PC-9 (cell line): ENCODE results near the gene PBX4. TPM values are rescaled to one million over a fixed set of nuclear protein-coding genes. Genes with fewer than 3 reads are reported as not detected.

Experiments
- BruUV-seq: library from RNA; stranded (reverse); fragments of 400-500 nt; replicated peaks from 2 replicates; lab custom pipeline; 2021; lab: Mats Ljungman, UMichigan
- CTCF ChIA-PET: fragments of 300-600 bp; sonication (Branson Sonifier 250); formaldehyde crosslinking; loops from one replicate; lab custom pipeline; 2022; ENCODE audit warnings: antibody characterized with exemption; lab: Charles Lee
- POLR2A ChIA-PET: fragments of 300-600 bp; sonication (Branson Sonifier 250); formaldehyde crosslinking; loops from one replicate; lab custom pipeline; 2022; ENCODE audit warnings: antibody characterized with exemption; ENCODE audit not compliant: unreplicated experiment; lab: Charles Lee
- DNase-seq, 2 experiments: peaks; one replicate each; pipeline versions ENCODE4 v3.0.0 to v3.0.0-alpha.2; 2015 to 2022; ENCODE audit warnings: mixed read lengths in 1 of 2
- H2AFZ ChIP-seq: fragments of 200-600 bp; sonication (generic); 2 replicates; pipeline ENCODE4 v1.8.1; 2017; ENCODE audit warnings: antibody characterized with exemption
- H3F3A ChIP-seq: fragments of 200-600 bp; sonication (generic); 2 replicates; pipeline ENCODE4 v1.8.1; 2017; ENCODE audit warnings: antibody characterized with exemption, mild to moderate bottlenecking, low read depth; ENCODE audit not compliant: insufficient read depth
- H3K27ac ChIP-seq: fragments of 200-600 bp; sonication (generic); 2 replicates; pipeline ENCODE4 v1.6.1; 2016; ENCODE audit warnings: mixed run types
- H3K27me3 ChIP-seq: fragments of 200-600 bp; sonication (generic); 2 replicates; pipeline ENCODE4 v1.6.1; 2016; ENCODE audit warnings: low read depth, mixed run types; ENCODE audit not compliant: insufficient read depth
- H3K36me3 ChIP-seq: fragments of 200-600 bp; sonication (generic); 2 replicates; pipeline ENCODE4 v1.6.1; 2016; ENCODE audit warnings: low read depth, mixed run types
- H3K4me1 ChIP-seq: fragments of 200-600 bp; sonication (generic); replicated peaks from 2 replicates; pipeline ENCODE4 v1.6.1; 2016; ENCODE audit warnings: mixed run types; ENCODE audit not compliant: insufficient read depth
- H3K4me2 ChIP-seq: fragments of 200-600 bp; sonication (generic); 2 replicates; pipeline ENCODE4 v1.6.1; 2017; ENCODE audit warnings: mixed run types
- H3K4me3 ChIP-seq: fragments of 200-600 bp; sonication (generic); 2 replicates; pipeline ENCODE4 v1.6.1; 2016; ENCODE audit warnings: mixed run types
- H3K79me2 ChIP-seq: fragments of 200-600 bp; sonication (generic); 2 replicates; pipeline ENCODE4 v1.6.1; 2017; ENCODE audit warnings: low read depth, mixed run types
- H3K9me2 ChIP-seq: fragments of 200-600 bp; sonication (generic); 2 replicates; pipeline ENCODE4 v1.8.1; 2017; ENCODE audit warnings: mild to moderate bottlenecking; ENCODE audit not compliant: insufficient read depth
- H3K9me3 ChIP-seq: fragments of 200-600 bp; sonication (generic); 2 replicates; pipeline ENCODE4 v1.8.1; 2016; ENCODE audit warnings: low read depth; ENCODE audit not compliant: insufficient read depth
- H4K20me1 ChIP-seq: fragments of 200-600 bp; sonication (generic); 2 replicates; pipeline ENCODE4 v1.8.1; 2017; ENCODE audit not compliant: insufficient read depth
- CTCF ChIP-seq: fragments of 200-600 bp; sonication (generic); conservative IDR thresholded peaks from 2 replicates; pipeline ENCODE4 v1.6.1; 2017; ENCODE audit warnings: mixed run types, antibody characterized with exemption, mild to moderate bottlenecking, moderate library complexity
- EZH2 ChIP-seq: fragments of 200-600 bp; sonication (generic); IDR thresholded peaks from 2 replicates; pipeline ENCODE4 v1.8.0; 2017; ENCODE audit warnings: antibody characterized with exemption, low read depth
- intact Hi-C: fragments of 100-400 bp; cut with micrococcal nuclease; formaldehyde crosslinking; loops from one replicate; pipeline ENCODE4 v1.10.0; 2022; ENCODE audit not compliant: unreplicated experiment
- total RNA-seq: library from RNA; stranded (reverse); gene quantifications from 2 replicates; pipeline ENCODE4 v1.2.3, GENCODE V29; 2021

The PBX4 gene
- total RNA-seq, 1 experiment from 2014 or later, result 5.7 TPM

- H3K4me3 ChIP-seq, result no peak overlapping the region
- no peaks in the 10 kb centered on the region for H3K4me1 ChIP-seq
- H3K36me3 ChIP-seq, result peaks cover 12% of the 10 kb centered on the region; the same call in 1 of the 2 replicates
- no peaks in the 10 kb centered on the region for H3K9me3 ChIP-seq
- ChIA-PET POLR2A (no interaction called here), CTCF (no interaction called here)
- intact Hi-C loops, result no loop called here
- DNase-seq, result no peak
- H3K9me2 ChIP-seq, result no peaks in the 10 kb centered on the region
- H3K27me3 ChIP-seq, result no peaks in the 10 kb centered on the region
- H3K79me2 ChIP-seq, result no peaks in the 10 kb centered on the region
- peaks cover 22% of the 10 kb centered on the region; the same call in 1 of the 2 replicates for H3F3A ChIP-seq
- no peak overlapping the region for H3K27ac ChIP-seq
- H2AFZ ChIP-seq, result no peak overlapping the region
- H4K20me1 ChIP-seq, result no peaks in the 10 kb centered on the region
- TF ChIP-seq CTCF (no peak), EZH2 (no peak)
- no TSS peak for BruUV-seq
- no peak overlapping the region for H3K4me2 ChIP-seq
These were observed 16.8 kb upstream of the PBX4 start for GRCh38 chr19:19635313-19635702.

DNA sequence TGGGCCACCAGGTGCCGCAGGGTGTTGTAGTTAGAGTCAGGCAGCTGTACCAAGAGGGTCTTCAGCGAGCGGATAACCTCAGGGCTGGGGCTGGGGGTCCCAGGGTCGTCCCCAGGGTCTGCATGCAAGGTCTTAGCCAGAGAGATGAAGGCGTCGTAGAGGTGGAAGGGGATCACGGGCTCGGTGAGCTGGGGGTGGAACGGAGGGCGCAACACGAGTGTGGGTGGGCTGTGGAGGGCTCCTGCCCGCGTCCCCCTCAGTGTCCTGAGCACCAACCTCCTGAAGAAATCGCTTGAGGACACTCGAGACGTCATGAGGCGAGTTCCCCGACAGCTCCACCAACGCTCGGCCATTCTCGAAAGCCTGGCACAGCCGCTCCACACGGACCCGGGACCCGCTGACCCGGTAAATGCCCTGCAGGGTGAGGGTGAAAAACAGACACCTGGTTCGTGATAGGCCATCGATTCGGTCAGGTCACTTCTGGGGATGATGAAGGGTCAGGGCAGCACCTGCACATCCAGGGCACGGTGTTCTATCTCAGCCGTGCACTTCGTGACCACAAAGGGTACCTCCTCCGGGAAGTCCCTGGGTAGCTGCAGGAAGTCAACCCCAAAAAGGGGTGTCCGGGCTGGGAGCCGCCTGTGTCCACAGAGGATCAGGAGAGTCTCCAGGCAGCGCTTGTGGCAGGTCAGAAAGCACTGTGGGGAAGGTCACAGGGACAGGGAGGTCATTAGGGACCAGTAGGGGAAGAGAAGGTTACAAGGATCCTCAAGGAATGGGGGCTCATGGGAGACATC, 16.2 kb upstream of the PBX4 start:
- TF ChIP-seq CTCF (no peak), EZH2 (no peak)
- no peaks in the 10 kb centered on the region for H3K4me1 ChIP-seq
- BruUV-seq, result no TSS peak
- H3K4me3 ChIP-seq, result no peak overlapping the region
- ChIA-PET CTCF (no interaction called here), POLR2A (no interaction called here)
- H3F3A ChIP-seq, result peaks cover 21% of the 10 kb centered on the region; the same call in 1 of the 2 replicates
- H3K4me2 ChIP-seq, result no peak overlapping the region
- no peaks in the 10 kb centered on the region for H3K79me2 ChIP-seq
- intact Hi-C loops, result no loop called here
- no peak for DNase-seq
- H4K20me1 ChIP-seq, result no peaks in the 10 kb centered on the region
- H3K27ac ChIP-seq, result no peak overlapping the region
- no peaks in the 10 kb centered on the region for H3K9me2 ChIP-seq
- no peak overlapping the region for H2AFZ ChIP-seq
- no peaks in the 10 kb centered on the region for H3K27me3 ChIP-seq
- no peaks in the 10 kb centered on the region for H3K9me3 ChIP-seq
- H3K36me3 ChIP-seq, result peaks cover 12% of the 10 kb centered on the region; the same call in 1 of the 2 replicates

- POLR2A ChIA-PET, result no interaction called here
- no TSS peak for BruUV-seq
- Histone ChIP-seq H3K4me2 (no peak overlapping the region), H3K9me3 (no peaks in the 10 kb centered on the region), H3K4me3 (no peak overlapping the region), H3K9me2 (no peaks in the 10 kb centered on the region), H3K79me2 (no peaks in the 10 kb centered on the region), H3K36me3 (peaks cover 12% of the 10 kb centered on the region; the same call in 1 of the 2 replicates), H3F3A (peaks cover 28% of the 10 kb centered on the region; the same call in 1 of the 2 replicates), H2AFZ (no peak overlapping the region), H3K27me3 (no peaks in the 10 kb centered on the region), H3K4me1 (no peaks in the 10 kb centered on the region), H3K27ac (no peak overlapping the region), H4K20me1 (no peaks in the 10 kb centered on the region)
- intact Hi-C loops, result no loop called here
- CTCF ChIA-PET, result no interaction called here
- DNase-seq, result no peak
- TF ChIP-seq CTCF (no peak), EZH2 (no peak)
These were observed 15.4 kb upstream of the PBX4 start for GRCh38 chr19:19633711-19634515.
